BLaER1 (cell line): ENCODE measurements around the gene PAPSS2.
"Not testable (repeated sequence)": the region's sequence is repeated elsewhere in the genome, so short reads cannot be mapped to it uniquely, and the experiment has no call there.

Source experiments
- H3K27ac ChIP-seq: shearing (Covaris generic); formaldehyde crosslinking; 2 replicates; pipeline ENCODE4 v1.8.1; 2022
- H3K27me3 ChIP-seq: shearing (Covaris generic); formaldehyde crosslinking; 2 replicates; pipeline ENCODE4 v1.8.1; 2022
- H3K36me3 ChIP-seq: shearing (Covaris generic); formaldehyde crosslinking; 2 replicates; pipeline ENCODE4 v1.8.1; 2022
- H3K4me1 ChIP-seq: shearing (Covaris generic); formaldehyde crosslinking; 2 replicates; pipeline ENCODE4 v1.8.1; 2022
- H3K4me2 ChIP-seq: shearing (Covaris generic); formaldehyde crosslinking; 2 replicates; pipeline ENCODE4 v1.8.1; 2022
- H3K4me3 ChIP-seq: shearing (Covaris generic); formaldehyde crosslinking; 2 replicates; pipeline ENCODE4 v1.8.1; 2022
- H3K9ac ChIP-seq: shearing (Covaris generic); formaldehyde crosslinking; 2 replicates; pipeline ENCODE4 v1.8.1; 2022
- H3K9me3 ChIP-seq: shearing (Covaris generic); formaldehyde crosslinking; 2 replicates; pipeline ENCODE4 v1.8.1; 2022
- H4K20me1 ChIP-seq: shearing (Covaris generic); formaldehyde crosslinking; 2 replicates; pipeline ENCODE4 v1.8.1; 2022
- Cebpa-rat ChIP-seq: shearing (Covaris generic); IDR thresholded peaks from 2 replicates; pipeline ENCODE4 v1.8.1; 2022

The PAPSS2 gene

GRCh38 chr10:87742992-87743610, 83.4 kb downstream of the PAPSS2 start:
- H3K27ac ChIP-seq, H3K27me3 ChIP-seq, H3K4me1 ChIP-seq, H3K4me3 ChIP-seq, H3K9ac ChIP-seq, H4K20me1 ChIP-seq, H3K36me3 ChIP-seq, H3K9me3 ChIP-seq, H3K4me2 ChIP-seq: not testable (repeated sequence)
- peak; percentile 84 for TF ChIP-seq Cebpa-rat

DNA sequence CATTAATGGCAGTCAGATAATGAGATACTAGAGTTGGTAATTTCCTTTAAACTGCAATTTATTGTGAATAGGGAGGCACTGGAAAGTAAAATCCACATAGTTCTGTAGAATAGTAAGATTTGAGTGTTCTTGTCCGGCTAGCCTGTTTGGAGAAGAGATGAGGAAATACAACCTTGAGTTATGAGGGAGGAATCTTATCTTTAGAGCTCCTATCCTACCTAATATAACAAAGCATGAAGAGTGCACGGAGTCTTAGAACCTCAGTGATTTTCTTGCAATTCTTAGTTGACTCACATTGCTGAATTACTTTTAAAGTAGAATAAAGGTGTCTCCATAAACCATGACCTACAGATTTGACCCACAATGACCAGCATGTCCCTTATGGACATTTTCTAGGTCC, 84.9 kb downstream of the PAPSS2 start:
- H3K4me3 ChIP-seq: no peak overlapping the region
- no peaks in the 10 kb centered on the region for H4K20me1 ChIP-seq
- no peaks in the 10 kb centered on the region for H3K36me3 ChIP-seq

DNA sequence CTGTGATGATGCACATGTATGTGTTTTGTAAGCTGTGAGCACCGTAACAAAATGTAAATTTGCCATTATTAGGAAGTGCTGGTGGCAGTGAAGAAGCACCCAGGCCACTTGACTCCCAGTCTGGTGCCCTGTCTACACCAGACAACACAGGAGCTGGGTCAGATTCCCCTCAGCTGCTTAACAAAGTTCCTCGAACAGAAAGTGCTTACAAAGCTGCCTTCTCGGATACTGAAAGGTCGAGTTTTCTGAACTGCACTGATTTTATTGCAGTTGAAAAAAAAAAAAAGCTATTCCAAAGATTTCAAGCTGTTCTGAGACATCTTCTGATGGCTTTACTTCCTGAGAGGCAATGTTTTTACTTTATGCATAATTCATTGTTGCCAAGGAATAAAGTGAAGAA, 87.2 kb downstream of the PAPSS2 start:
- no peaks in the 10 kb centered on the region for H3K36me3 ChIP-seq
- TF ChIP-seq Cebpa-rat: no peak
- H3K4me2 ChIP-seq: no peak overlapping the region
- no peaks in the 10 kb centered on the region for H4K20me1 ChIP-seq
- H3K9me3 ChIP-seq: no peaks in the 10 kb centered on the region
- no peak overlapping the region for H3K27ac ChIP-seq
- no peaks in the 10 kb centered on the region for H3K27me3 ChIP-seq
- no peaks in the 10 kb centered on the region for H3K4me1 ChIP-seq
- no peak overlapping the region for H3K4me3 ChIP-seq
- no peak overlapping the region for H3K9ac ChIP-seq

More for the DNA sequence above, 84.9 kb downstream of the PAPSS2 start:
- H3K9me3 ChIP-seq: no peaks in the 10 kb centered on the region
- H3K27ac ChIP-seq: no peak overlapping the region
- H3K4me2 ChIP-seq: no peak overlapping the region
- H3K27me3 ChIP-seq: no peaks in the 10 kb centered on the region
- H3K9ac ChIP-seq: no peak overlapping the region
- no peaks in the 10 kb centered on the region for H3K4me1 ChIP-seq
- TF ChIP-seq Cebpa-rat: no peak

- H3K9ac ChIP-seq, H4K20me1 ChIP-seq, H3K4me3 ChIP-seq, H3K27ac ChIP-seq, H3K4me2 ChIP-seq, H3K9me3 ChIP-seq, H3K27me3 ChIP-seq, H3K4me1 ChIP-seq, H3K36me3 ChIP-seq: not testable (repeated sequence)
These were observed 88.6 kb downstream of the PAPSS2 start for GRCh38 chr10:87748244-87748643.

- Histone ChIP-seq H3K36me3 (peaks cover 15% of the 10 kb centered on the region), H3K27ac (no peak overlapping the region), H3K9ac (no peak overlapping the region), H3K4me3 (no peak overlapping the region), H3K27me3 (no peaks in the 10 kb centered on the region), H3K4me2 (no peak overlapping the region), H3K9me3 (no peaks in the 10 kb centered on the region), H3K4me1 (no peaks in the 10 kb centered on the region), H4K20me1 (no peaks in the 10 kb centered on the region)
- TF ChIP-seq Cebpa-rat: no peak
These were observed 90.5 kb downstream of the PAPSS2 start for GRCh38 chr10:87750001-87750671.

DNA sequence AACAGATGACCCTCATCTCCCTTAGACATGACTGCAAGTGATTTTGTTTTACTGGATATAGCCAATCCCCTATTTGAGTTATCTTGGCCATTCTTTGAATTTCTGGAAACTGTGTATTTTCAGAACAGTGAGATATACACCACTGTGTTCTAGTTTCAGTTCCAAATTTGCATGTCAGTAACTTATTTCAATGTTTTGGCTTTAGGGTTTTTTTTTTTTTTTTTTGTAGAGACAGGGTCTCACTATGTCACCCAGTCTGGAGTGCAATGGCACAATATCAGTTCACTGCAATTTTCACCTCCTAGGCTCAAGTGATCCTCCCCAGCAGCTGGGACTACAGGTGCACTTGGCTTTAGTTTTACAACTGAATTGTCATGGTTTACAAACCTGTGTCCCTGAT, 91.1 kb downstream of the PAPSS2 start:
- Histone ChIP-seq H3K27me3 (no peaks in the 10 kb centered on the region), H4K20me1 (no peaks in the 10 kb centered on the region), H3K27ac (no peak overlapping the region), H3K9ac (no peak overlapping the region), H3K4me2 (no peak overlapping the region), H3K4me3 (no peak overlapping the region), H3K36me3 (peaks cover 22% of the 10 kb centered on the region), H3K9me3 (no peaks in the 10 kb centered on the region), H3K4me1 (no peaks in the 10 kb centered on the region)
- no peak for TF ChIP-seq Cebpa-rat

- no peaks in the 10 kb centered on the region for H3K27me3 ChIP-seq
- H3K4me2 ChIP-seq: no peak overlapping the region
- H3K27ac ChIP-seq: no peak overlapping the region
- no peaks in the 10 kb centered on the region for H4K20me1 ChIP-seq
- H3K36me3 ChIP-seq: peaks cover 27% of the 10 kb centered on the region
- no peaks in the 10 kb centered on the region for H3K4me1 ChIP-seq
- no peak for TF ChIP-seq Cebpa-rat
- H3K4me3 ChIP-seq: no peak overlapping the region
- no peaks in the 10 kb centered on the region for H3K9me3 ChIP-seq
- H3K9ac ChIP-seq: no peak overlapping the region
These were observed 91.6 kb downstream of the PAPSS2 start for GRCh38 chr10:87751274-87751673.

DNA sequence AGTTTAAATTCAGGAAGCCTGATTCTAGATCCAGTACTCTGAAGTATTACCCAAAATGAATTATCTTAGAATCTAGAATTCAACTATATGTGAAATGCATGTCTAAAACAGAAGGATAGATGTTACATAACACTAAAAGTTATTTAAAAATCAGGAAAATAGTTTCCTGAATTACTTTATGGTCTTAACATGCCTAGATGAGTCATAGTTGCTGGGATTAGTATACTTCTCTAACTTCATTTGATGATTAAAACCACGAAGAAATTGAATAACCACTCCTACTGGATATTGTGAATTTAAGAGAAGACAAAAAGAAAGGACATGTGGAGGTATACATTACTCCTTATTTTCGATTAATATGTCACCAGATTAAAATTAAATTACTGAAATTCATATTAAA, 92.9 kb downstream of the PAPSS2 start:
- Histone ChIP-seq H3K9me3 (no peaks in the 10 kb centered on the region), H3K4me2 (no peak overlapping the region), H4K20me1 (no peaks in the 10 kb centered on the region), H3K4me1 (no peaks in the 10 kb centered on the region), H3K27me3 (no peaks in the 10 kb centered on the region), H3K27ac (no peak overlapping the region), H3K9ac (no peak overlapping the region), H3K4me3 (no peak overlapping the region), H3K36me3 (peaks cover 31% of the 10 kb centered on the region)
- TF ChIP-seq Cebpa-rat: no peak

DNA sequence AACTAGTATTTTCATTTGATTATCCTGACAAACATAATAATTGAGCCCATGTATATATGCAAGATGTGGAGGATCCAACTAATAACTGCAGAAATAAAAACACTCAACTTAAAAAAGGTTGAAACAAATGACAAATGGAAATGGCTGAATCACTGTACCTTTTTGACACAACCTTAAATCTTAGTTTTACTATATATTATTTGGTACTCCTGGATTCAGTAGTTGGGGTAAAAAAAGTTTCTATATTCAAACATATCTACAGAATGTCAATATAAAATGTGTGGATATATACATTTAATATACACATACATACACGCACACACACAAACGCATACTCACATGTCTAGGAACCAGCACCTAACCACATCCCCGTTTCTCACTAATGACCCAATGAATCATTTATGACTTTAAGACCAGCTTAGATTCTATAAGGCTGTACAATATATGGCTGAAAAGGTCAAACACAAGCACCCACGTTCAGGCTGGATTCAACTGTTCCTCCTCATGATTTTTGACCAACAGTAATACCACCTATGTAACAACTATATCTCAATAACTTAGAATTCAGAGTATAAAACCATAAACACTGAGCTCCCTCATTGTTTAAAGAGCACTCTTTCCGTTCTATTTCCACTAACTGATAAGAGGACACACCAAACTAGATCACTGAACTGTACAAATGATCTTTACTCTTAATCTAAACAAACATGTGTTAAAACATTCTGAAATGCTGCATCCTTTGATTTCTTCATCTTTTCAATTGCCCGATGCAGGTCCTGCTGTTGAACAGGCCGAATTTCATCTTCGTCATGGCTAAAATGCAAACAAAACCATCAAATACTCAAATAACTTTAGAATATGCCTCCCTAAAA, 94.6 kb downstream of the PAPSS2 start:
- no peak for TF ChIP-seq Cebpa-rat
- Histone ChIP-seq H3K27me3 (no peaks in the 10 kb centered on the region), H3K27ac (no peak overlapping the region), H3K4me2 (no peak overlapping the region), H3K4me1 (no peaks in the 10 kb centered on the region), H4K20me1 (no peaks in the 10 kb centered on the region), H3K9ac (no peak overlapping the region), H3K36me3 (peaks cover 31% of the 10 kb centered on the region), H3K9me3 (no peaks in the 10 kb centered on the region), H3K4me3 (no peak overlapping the region)

DNA sequence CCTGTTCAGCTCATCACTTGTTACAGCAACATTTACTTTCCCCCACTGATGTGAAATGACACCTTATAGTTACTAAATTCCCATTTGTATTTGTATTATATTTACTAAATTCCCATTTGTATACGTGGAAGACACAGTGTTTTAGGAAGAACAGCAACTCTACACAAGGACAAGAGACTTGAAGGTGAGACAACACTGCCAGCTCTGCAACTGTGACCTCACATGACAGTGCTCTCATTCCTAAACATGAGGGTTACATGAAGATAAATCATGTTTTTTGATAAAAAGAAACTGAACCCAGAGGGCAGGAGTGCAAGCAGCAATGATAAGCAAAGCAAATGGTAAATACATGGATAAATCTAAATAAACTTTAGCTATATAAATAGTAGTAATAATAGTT, 98.0 kb downstream of the PAPSS2 start:
- Histone ChIP-seq H4K20me1 (no peaks in the 10 kb centered on the region), H3K36me3 (peaks cover 58% of the 10 kb centered on the region), H3K9ac (no peak overlapping the region), H3K4me1 (peaks cover 10% of the 10 kb centered on the region), H3K9me3 (no peaks in the 10 kb centered on the region), H3K27me3 (no peaks in the 10 kb centered on the region), H3K4me3 (no peak overlapping the region), H3K4me2 (no peak overlapping the region), H3K27ac (no peak overlapping the region)
- TF ChIP-seq Cebpa-rat: no peak
